Measurements from ENCODE around the gene SLC23A2.
"Not testable (repeated sequence)": the region's sequence is repeated elsewhere in the genome, so short reads cannot be mapped to it uniquely, and the experiment has no call there.

The SLC23A2 gene

DNA sequence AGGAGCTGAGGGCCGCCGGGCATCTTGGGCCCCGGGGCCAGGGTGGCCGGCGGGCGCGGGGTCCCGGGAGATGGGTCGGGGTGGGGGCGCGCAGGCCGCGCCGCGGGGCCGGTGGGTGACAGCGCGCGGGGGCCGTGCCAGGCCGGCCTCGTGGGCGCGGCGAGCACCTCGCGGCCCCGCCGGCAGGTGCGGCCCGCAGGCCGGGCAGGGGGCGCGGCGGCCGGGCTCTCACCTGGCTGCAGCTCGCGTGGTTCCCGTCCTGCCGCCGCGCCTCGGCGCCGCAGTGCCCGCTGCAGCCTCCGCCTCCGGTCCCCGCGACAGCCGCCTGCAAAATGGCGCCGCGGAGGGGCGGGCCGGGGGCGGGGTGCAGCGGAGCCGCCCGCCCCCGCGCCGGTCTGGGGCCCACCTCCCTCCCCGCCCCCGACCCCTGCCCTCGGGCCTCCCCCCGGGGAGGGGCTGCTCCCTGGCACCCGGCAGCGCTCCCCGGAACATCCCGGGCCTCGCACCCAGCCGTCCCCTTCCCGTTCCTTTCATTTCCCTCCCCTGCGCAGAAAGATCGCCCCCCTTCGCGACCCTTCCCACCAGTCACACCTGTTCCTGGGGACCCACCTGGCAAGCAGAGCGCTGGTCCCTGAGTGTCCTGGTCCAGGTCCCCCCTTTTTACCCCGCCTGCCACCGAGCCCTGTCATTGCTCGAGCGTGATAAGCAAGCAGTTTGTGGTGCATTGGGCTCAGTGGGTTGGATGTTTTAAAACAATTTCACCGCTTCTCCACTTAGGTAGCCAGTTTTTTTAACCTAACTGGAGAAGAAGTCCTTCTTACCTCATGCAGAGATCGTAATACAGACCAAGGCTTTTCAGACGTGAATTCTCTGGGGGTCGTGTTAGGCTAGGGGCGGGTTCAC, at the start of gene SLC23A2:
Gene SLC23A2 (minus strand): TSS at position 337 of the 903 bp plus-strand sequence. CDS start 68,948 bp downstream, outside the sequence.
- peak; percentile 37 for DNase-seq (ENCODE audit: low spot score)

DNA sequence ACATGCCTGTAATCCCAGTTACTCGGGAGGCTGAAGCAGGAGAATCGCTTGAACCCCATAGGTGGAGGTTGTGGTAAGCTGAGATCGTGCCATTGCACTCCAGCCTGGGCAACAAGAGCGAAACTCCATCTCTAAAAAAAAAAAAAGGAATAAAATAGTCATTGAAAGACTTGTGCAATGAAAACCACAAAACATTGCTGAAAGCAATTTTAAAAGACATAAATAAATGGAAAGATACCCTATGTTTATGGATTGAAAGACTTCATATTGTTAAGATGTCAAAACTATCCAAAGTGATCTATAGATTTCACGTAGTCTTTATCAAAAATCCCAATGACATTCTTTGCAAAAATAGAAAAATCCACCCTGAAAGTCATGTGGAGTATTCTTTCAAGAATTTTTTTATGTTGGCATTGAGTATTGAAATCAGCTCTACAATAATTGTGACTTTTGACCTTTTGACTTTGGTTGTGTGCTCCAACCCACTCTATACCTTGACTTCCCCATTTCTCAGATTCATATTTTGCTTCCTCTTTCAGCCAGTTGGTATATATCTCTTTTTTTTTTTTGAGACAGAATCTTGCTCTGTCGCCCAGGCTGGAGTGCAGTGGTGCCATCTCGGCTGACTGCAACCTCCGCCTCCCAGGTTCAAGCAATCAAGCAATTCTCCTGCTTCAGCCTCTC, 45.5 kb upstream of the SLC23A2 start:
- DNase-seq (ENCODE audit: low spot score): no peak

- DNase-seq (ENCODE audit: low spot score): no peak
Measured at GRCh38 chr20:5045906-5046305, 44.6 kb upstream of the SLC23A2 start.

DNA sequence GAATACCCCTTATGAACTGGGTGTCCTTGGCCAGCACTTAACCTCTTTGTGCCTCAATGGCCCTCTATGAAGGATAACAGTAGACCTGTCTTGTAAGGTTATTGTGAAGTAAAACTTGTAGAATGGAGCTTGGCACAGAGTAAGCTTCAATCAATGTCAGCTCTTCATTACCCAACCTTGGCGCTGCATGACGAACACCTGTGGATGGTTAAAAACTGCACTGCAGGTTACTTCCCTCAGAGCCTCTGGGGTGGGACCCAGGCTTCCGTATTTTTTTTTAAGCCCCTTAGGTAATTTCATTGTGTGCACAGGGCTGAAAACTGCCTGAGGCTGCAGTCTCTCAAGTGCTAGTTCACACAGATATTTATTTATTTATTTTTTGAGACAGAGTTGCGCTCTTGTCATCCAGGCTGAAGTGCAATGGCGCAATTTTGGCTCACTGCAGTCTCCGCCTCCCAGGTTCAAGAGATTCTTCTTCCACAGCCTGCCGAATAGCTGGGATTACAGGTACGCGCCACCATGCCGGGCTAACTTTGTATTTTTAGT, 42.8 kb upstream of the SLC23A2 start:
- no peak for DNase-seq (ENCODE audit: low spot score)

DNA sequence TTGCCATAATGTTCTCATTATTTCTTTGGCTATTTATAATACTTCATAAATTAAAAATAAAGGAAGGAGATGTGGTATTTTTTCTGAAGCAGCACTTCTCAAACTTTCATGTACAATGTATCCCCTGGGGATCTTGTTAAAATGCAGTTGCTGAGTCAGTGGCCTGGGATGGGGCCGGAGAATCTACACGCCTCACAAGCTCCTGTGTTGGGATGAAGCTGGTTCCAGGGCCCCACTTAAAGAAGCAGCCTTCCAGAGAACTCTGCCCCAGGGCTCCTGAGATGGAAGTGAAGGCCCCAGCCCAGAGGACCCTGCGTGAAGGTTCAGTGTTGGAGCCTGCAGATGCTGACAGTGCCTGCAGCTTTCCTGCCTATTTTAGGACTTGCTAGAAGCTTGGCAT, 40.1 kb upstream of the SLC23A2 start:
- DNase-seq (ENCODE audit: low spot score): no peak

DNA sequence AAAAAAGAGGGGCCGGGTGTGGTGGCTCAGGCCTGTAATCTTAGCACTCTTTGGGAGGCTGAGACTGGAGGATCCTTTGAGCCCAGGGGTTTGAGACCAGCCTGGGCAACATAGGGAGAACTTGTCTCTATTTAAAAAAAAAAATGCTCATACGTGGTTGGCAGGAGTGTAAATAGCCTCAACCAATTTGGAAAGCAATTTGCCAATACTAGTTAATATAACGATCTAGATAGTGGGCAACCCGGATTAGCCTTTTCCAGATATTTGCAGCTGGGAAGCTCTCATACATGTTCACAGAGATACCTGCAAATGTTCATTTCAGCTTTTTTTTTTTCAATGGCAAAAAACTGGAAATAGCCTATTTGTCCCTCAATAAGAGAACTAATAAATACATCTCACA, 39.0 kb upstream of the SLC23A2 start:
- DNase-seq (ENCODE audit: low spot score): no peak

- DNase-seq (ENCODE audit: low spot score): no peak
Measured at GRCh38 chr20:5039889-5040288, 38.6 kb upstream of the SLC23A2 start.

- DNase-seq (ENCODE audit: low spot score): no peak
Measured at GRCh38 chr20:5039255-5039657, 37.9 kb upstream of the SLC23A2 start.

- no peak for DNase-seq (ENCODE audit: low spot score)
Measured at GRCh38 chr20:5036828-5037227, 35.5 kb upstream of the SLC23A2 start.

DNA sequence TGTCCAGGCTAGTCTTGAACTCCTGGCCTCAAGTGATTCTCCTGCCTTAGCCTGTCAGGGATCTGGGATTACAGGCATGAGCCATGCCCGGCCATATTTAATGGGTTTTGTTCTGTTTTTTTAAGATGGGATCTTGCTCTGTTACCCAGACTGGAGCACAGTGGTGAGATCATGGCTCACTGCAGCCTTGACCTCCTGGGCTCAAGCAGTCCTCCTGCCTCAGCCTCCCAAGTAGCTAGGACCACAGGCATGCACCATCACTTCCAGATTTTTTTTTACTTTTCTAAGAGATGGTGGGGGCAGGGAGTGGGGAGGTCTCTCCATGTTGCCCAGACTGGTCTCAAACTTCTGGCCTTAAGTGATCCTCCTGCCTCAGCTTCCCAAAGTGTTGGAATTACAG, 34.2 kb upstream of the SLC23A2 start:
- DNase-seq (ENCODE audit: low spot score): not testable (repeated sequence)

DNA sequence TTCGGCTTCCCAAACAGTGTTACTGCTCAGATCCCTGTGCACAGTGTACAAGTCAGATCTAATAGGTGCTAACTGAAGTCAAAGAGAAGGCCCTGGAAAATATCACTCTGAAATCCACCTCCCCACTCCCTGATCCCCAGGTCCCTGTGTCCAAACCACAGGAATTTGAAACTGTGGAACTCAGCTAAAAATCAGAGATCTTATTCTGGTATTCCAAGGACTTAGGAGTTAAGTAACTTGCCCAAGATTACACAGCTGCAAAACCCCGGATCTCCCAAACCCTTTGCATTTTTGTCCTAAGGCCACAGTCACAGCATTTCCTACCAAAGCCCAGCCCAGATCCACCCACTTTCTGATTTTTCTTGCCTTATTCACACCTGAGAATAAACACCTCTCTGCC, 32.3 kb upstream of the SLC23A2 start:
- no peak for DNase-seq (ENCODE audit: low spot score)

DNA sequence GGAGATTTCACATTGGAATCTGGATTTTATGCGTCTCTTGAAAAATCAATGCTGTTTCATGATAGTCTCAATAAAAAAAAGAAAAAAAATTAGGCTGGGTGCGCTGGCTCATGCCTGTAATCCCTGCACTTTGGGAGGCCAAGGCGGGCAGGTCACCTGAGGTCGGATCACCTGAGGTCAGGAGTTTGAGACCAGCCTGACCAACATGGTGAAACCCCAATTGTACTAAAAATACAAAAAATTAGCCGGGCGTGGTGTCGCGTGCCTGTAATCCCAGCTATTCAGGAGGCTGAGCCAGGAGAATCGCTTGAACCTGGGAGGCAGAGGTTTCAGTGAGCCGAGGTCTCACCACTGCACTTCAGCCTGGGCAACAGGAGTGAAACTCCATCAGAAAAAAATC, 30.4 kb upstream of the SLC23A2 start:
- not testable (repeated sequence) for DNase-seq (ENCODE audit: low spot score)

- no peak for DNase-seq (ENCODE audit: low spot score)
Measured at GRCh38 chr20:5031206-5031557, 29.9 kb upstream of the SLC23A2 start.

- DNase-seq (ENCODE audit: low spot score): no peak
Measured at GRCh38 chr20:5030348-5031205, 29.3 kb upstream of the SLC23A2 start.

GRCh38 chr20:5028258-5029059, 27.1 kb upstream of the SLC23A2 start:
- not testable (repeated sequence) for DNase-seq (ENCODE audit: low spot score)

GRCh38 chr20:5024982-5025381, 23.7 kb upstream of the SLC23A2 start:
- DNase-seq (ENCODE audit: low spot score): no peak

GRCh38 chr20:5024103-5024502, 22.8 kb upstream of the SLC23A2 start:
- no peak for DNase-seq (ENCODE audit: low spot score)

DNA sequence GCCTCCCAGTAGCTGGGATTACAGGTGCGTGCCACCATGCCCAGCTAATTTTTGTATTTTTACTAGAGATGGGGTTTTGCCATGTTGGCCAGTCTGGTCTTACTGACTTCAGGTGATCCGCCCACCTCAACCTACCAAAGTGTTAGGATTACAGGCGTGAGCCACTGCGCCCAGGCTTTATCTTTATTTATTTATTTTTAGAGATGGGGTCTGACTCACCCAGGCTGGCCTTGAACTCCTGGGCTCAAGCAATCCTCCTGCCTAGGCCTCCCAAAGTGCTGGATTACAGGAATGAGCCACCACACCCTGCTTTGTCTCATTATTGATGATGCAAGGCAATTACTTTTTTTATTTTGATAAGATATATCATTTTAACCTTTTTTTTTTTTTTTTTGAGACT, 21.9 kb upstream of the SLC23A2 start:
- not testable (repeated sequence) for DNase-seq (ENCODE audit: low spot score)

DNA sequence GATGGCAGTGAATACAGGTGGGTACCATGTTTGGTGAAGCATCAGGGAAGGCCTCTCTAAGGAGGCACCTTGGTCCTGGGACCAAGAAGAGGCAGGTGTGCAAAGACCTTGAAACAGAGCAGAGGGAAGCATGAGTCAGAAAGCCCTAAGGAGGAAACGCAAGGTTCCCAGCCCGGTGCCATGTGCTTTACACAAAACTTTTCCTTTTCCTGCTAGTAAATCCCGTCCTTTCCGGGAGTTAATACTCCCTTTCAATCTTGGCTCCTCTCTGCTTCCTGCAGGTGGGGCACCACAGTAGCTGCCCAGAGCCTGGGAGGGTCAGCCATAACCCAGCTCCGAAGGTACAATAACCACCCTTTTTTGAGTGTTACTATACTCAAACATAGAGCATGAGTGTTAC, 19.4 kb upstream of the SLC23A2 start:
- DNase-seq (ENCODE audit: low spot score): no peak

DNA sequence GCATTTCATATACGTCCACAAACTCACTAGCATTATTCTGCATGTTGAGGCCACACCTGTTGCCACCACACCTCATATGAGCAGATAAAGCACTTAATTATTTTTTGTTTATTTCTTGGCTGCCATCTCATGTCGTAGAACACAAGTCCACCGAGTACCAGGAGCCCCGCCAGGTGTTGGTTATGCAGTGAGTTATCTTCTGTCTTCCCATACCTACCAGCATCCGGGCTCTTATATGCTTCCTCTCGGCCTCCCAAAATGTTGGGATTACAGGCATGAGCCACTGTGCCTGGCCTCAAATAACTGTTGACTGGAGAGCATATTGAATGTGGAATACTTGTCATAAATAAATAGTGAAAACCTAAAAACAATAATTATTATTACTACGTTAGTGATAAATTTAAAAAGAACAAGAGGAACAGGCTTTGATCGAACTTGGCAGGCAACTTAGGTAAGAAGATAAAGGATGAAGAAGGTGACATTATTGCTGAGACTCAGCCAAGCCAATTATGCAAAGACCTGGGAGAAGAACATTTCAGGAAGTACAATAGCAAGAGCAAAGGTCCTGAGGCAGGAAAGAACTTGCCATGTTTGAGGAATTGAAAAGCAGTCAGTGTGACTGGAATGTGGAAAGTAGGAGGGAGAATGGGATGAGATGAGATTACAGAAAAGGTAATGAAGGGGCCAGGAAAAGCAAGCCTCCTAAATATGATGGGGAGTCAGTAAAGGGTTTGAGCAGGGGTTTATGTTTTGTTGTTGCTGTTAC, 12.6 kb upstream of the SLC23A2 start:
- no peak for DNase-seq (ENCODE audit: low spot score)

DNA sequence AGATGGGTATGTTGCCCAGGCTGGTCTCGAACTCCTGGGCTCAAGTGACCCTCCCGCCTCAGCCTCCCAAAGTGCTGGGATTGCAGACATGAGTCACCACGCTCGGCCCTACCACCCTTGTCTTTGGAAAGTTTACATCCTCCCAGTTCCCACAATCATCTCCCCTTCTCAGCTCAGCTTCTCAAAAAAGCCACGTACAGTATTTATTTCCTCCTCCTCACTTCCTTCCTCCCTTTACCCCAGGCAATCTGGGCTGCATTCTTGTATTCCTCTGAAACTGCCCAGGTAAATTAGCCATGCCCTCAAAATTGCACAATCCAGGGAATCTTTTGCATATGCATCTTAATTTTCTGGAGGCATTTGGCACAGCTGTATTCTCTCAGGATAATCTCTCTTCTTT, 7.4 kb upstream of the SLC23A2 start:
- DNase-seq (ENCODE audit: low spot score): peak; percentile 33

All from kidney tubule cell (primary cell).